K562 (cell line): Measurements from ENCODE around the gene ZNF17. TPM values are rescaled to one million over a fixed set of nuclear protein-coding genes. Genes with fewer than 3 reads are reported as not detected.
A peak's percentile ranks its signal among the peaks of the same experiment; 100 is the strongest.

Source experiments
- OTX1 ChIP-seq: fragments of 450-650 bp; formaldehyde crosslinking; IDR thresholded peaks from 2 replicates; pipeline ENCODE4 v1.4.0; 2022; ENCODE audit warnings: mild to moderate bottlenecking
- POLR2G ChIP-seq: fragments of 200-400 bp; formaldehyde crosslinking; IDR thresholded peaks from 2 replicates; pipeline ENCODE4 v1.6.1; 2017; ENCODE audit warnings: low read depth, mild to moderate bottlenecking, antibody characterized with exemption, low read length, moderate library complexity
- PTBP1 ChIP-seq: fragments of 200-400 bp; formaldehyde crosslinking; IDR thresholded peaks from 2 replicates; pipeline ENCODE4 v1.6.1; 2017; ENCODE audit warnings: low read depth, low read length
- SMAD2 ChIP-seq: fragments of 150-350 bp; IDR thresholded peaks from 2 replicates; pipeline ENCODE4 v1.6.1; 2014; ENCODE audit warnings: low read depth, mild to moderate bottlenecking, low read length
- USF2 ChIP-seq: sonication (generic); formaldehyde crosslinking; IDR thresholded peaks from 2 replicates; pipeline ENCODE4 v1.5.0; 2020; ENCODE audit warnings: missing genetic modification reagents
- XRCC4 ChIP-seq: IDR thresholded peaks from one replicate; pipeline ENCODE4 v1.6.1; 2011; ENCODE audit not compliant: insufficient read depth, insufficient read length; ENCODE audit errors: extremely low read depth
- ZNF143 ChIP-seq: sonication (generic); formaldehyde crosslinking; IDR thresholded peaks from 2 replicates; pipeline ENCODE4 v1.9.0; 2022; ENCODE audit warnings: mild to moderate bottlenecking, missing genetic modification reagents
- ZNF274 ChIP-seq: IDR thresholded peaks from 2 replicates; pipeline ENCODE4 v1.6.1; 2011; ENCODE audit warnings: low read depth, mild to moderate bottlenecking, low read length, moderate library complexity, borderline replicate concordance
- ZNF512 ChIP-seq: IDR thresholded peaks from 2 replicates; pipeline ENCODE4 v1.6.1; 2016; ENCODE audit warnings: missing genetic modification characterization, missing compliant biosample characterization
- ZNF695 ChIP-seq: fragments of 450-650 bp; formaldehyde crosslinking; IDR thresholded peaks from 2 replicates; pipeline ENCODE4 v1.4.0; 2020; ENCODE audit warnings: mild to moderate bottlenecking, moderate library complexity
- polyA plus RNA-seq, 8 experiments: library from polyadenylated mRNA; depleted of rRNA in 4 of 8; stranded (reverse) in 5 of 8; unstranded in 3 of 8; fragments of >200 nt; fragmentation: Nextera tagmentation in 2 of 8; fragmentation: Illumina TruSeq in 1 of 8; extraction: Ambion mirVana in 2 of 8; extraction: Trizol in 1 of 8; gene quantifications; 2 replicates each; pipeline versions ENCODE4 v1.2.1 to v1.2.3, GENCODE V29; 2011 to 2014; ENCODE audit warnings: inconsistent platforms in 1 of 8, missing spikeins in 1 of 8
- total RNA-seq, 7 experiments: library from RNA; depleted of rRNA in 6 of 7; stranded (reverse); fragments of >200 nt in 6 of 7; fragmentation: Illumina TruSeq in 2 of 7; extraction: Trizol in 2 of 7; gene quantifications; 2 replicates each; pipeline versions ENCODE4 v1.2.1 to v1.2.3, GENCODE V29; 2011 to 2021; ENCODE audit warnings: low replicate concordance in 1 of 7
- TF ChIP-seq, protein P1 (sequence below): sonication (generic); formaldehyde crosslinking; IDR thresholded peaks from 2 replicates; pipeline ENCODE4 v1.8.1; 2023; ENCODE audit warnings: mild to moderate bottlenecking, missing genetic modification reagents
- TF ChIP-seq, protein P2 (sequence below): fragments of 450-650 bp; formaldehyde crosslinking; IDR thresholded peaks from 2 replicates; pipeline ENCODE4 v1.4.0; 2020; ENCODE audit warnings: mild to moderate bottlenecking, moderate library complexity

The ZNF17 gene
- total and polyA plus RNA-seq, 9 of the 15 experiments (the other 6 are each of a cell fraction or from before 2014, with no cell fraction given), result 5.3 to 8.6 (median 6.5) TPM

- TF ChIP-seq ZNF512 (no peak), POLR2G (peak; percentile 65), ZNF274 (no peak), OTX1 (CRISPR knock-in tag) (no peak), SMAD2 (no peak), USF2 (no peak), ZNF695 (CRISPR knock-in tag) (no peak), PTBP1 (no peak), ZNF143 (CRISPR knock-in tag) (peak; percentile 90), XRCC4 (no peak)
- TF ChIP-seq, protein P1, sequence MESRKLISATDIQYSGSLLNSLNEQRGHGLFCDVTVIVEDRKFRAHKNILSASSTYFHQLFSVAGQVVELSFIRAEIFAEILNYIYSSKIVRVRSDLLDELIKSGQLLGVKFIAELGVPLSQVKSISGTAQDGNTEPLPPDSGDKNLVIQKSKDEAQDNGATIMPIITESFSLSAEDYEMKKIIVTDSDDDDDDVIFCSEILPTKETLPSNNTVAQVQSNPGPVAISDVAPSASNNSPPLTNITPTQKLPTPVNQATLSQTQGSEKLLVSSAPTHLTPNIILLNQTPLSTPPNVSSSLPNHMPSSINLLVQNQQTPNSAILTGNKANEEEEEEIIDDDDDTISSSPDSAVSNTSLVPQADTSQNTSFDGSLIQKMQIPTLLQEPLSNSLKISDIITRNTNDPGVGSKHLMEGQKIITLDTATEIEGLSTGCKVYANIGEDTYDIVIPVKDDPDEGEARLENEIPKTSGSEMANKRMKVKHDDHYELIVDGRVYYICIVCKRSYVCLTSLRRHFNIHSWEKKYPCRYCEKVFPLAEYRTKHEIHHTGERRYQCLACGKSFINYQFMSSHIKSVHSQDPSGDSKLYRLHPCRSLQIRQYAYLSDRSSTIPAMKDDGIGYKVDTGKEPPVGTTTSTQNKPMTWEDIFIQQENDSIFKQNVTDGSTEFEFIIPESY (CRISPR knock-in tag), result no peak
- TF ChIP-seq, protein P2, sequence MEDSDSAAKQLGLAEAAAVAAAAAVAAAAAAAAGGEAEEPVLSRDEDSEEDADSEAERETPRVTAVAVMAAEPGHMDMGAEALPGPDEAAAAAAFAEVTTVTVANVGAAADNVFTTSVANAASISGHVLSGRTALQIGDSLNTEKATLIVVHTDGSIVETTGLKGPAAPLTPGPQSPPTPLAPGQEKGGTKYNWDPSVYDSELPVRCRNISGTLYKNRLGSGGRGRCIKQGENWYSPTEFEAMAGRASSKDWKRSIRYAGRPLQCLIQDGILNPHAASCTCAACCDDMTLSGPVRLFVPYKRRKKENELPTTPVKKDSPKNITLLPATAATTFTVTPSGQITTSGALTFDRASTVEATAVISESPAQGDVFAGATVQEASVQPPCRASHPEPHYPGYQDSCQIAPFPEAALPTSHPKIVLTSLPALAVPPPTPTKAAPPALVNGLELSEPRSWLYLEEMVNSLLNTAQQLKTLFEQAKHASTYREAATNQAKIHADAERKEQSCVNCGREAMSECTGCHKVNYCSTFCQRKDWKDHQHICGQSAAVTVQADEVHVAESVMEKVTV (CRISPR knock-in tag), result no peak
Measured at GRCh38 chr19:57410877-57411671, at the start of gene ZNF17 (continued).
